GM12878 (cell line): ENCODE results near the gene SPATA24.

Experiments used
- EZH2 ChIP-seq: IDR thresholded peaks from 2 replicates; pipeline ENCODE4 v1.6.1; 2012; ENCODE audit warnings: low read depth, mild to moderate bottlenecking, control low read depth, inconsistent platforms, low read length, borderline replicate concordance; ENCODE audit not compliant: control insufficient read depth
- SP1 ChIP-seq: IDR thresholded peaks from one replicate; pipeline ENCODE4 v1.6.1; 2011; ENCODE audit warnings: low read depth, low read length
- TF ChIP-seq, protein P1 (sequence below): fragments of 450-650 bp; formaldehyde crosslinking; IDR thresholded peaks from 2 replicates; pipeline ENCODE4 v1.4.0; 2022; ENCODE audit warnings: mild to moderate bottlenecking, moderate library complexity
- TF ChIP-seq, protein P2 (sequence below), 3 experiments: IDR thresholded peaks in 2 of 3; conservative IDR thresholded peaks in 1 of 3; 2 replicates each; pipeline ENCODE4 v1.5.1; 2011; ENCODE audit warnings: low read depth in 3 of 3, low read length in 3 of 3, mild to moderate bottlenecking in 3 of 3, control low read depth in 2 of 3, moderate library complexity in 2 of 3, inconsistent platforms in 1 of 3, mixed read lengths in 1 of 3; ENCODE audit not compliant: control insufficient read depth in 2 of 3, insufficient read depth in 1 of 3; ENCODE audit errors: extremely low read depth in 1 of 3

DNA sequence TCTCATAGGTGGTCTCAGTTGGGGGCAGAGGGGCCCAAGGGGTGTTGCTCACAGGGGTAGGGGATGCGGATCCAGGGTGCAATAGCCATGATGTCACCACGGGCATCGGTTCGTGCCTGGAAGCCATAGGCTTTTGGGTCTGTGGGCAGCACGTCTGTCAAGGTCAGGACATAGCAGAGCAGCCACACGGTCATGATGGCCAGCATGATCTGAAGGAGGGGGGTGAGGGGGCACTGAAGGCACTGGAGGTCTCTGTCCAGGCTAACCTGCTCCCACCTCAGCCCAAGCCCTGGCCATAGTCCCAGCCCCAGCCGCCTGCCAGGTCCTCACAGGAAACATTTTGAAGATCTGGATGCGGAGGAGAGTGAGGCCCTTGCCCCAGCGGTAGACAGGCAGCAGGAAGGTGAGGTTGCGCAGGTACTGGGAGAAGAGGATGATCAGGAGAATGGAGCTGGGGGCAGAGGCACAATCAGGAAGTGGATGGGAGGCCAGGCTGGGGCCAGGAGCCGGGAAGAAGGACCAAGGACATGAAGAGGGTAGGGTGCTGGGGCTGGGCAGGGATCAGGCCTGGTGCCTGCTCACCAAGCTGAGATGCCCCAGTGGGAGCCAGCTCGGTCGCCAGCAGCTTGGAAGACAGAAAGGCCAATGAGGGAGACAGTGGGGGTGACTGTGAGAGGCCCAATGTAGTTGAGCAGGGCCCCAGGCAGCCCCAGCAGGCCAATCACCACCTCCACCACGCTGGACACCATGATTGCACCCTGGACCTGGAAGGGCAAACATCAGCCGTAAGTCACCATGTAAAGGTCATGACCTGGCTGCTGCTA is 24.1 kb downstream of the SPATA24 start:
- TF ChIP-seq, protein P1, sequence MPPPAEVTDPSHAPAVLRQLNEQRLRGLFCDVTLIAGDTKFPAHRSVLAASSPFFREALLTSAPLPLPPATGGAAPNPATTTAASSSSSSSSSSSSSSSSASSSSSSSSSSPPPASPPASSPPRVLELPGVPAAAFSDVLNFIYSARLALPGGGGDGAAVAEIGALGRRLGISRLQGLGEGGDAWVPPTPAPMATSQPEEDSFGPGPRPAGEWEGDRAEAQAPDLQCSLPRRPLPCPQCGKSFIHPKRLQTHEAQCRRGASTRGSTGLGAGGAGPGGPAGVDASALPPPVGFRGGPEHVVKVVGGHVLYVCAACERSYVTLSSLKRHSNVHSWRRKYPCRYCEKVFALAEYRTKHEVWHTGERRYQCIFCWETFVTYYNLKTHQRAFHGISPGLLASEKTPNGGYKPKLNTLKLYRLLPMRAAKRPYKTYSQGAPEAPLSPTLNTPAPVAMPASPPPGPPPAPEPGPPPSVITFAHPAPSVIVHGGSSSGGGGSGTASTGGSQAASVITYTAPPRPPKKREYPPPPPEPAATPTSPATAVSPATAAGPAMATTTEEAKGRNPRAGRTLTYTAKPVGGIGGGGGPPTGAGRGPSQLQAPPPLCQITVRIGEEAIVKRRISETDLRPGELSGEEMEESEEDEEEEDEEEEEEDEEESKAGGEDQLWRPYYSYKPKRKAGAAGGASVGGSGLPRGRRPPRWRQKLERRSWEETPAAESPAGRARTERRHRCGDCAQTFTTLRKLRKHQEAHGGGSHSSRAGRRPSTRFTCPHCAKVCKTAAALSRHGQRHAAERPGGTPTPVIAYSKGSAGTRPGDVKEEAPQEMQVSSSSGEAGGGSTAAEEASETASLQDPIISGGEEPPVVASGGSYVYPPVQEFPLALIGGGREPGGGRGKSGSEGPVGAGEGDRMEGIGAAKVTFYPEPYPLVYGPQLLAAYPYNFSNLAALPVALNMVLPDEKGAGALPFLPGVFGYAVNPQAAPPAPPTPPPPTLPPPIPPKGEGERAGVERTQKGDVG (CRISPR knock-in tag), result no peak
- TF ChIP-seq, protein P2, sequence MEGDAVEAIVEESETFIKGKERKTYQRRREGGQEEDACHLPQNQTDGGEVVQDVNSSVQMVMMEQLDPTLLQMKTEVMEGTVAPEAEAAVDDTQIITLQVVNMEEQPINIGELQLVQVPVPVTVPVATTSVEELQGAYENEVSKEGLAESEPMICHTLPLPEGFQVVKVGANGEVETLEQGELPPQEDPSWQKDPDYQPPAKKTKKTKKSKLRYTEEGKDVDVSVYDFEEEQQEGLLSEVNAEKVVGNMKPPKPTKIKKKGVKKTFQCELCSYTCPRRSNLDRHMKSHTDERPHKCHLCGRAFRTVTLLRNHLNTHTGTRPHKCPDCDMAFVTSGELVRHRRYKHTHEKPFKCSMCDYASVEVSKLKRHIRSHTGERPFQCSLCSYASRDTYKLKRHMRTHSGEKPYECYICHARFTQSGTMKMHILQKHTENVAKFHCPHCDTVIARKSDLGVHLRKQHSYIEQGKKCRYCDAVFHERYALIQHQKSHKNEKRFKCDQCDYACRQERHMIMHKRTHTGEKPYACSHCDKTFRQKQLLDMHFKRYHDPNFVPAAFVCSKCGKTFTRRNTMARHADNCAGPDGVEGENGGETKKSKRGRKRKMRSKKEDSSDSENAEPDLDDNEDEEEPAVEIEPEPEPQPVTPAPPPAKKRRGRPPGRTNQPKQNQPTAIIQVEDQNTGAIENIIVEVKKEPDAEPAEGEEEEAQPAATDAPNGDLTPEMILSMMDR (IDR thresholded peaks at IDR 0.05 in 2 of 3, conservative IDR thresholded peaks at IDR 0.05 in 1 of 3; ENCODE audit: control insufficient read depth in 2 of 3, extremely low read depth in 1 of 3, insufficient read depth in 1 of 3, low read depth in 3 of 3, low read length in 3 of 3), result no peak
- TF ChIP-seq EZH2 (no peak), SP1 (no peak)
